HCT116 (cell line): ENCODE measurements around the gene IRX6. TPM values are rescaled to one million over a fixed set of nuclear protein-coding genes. Genes with fewer than 3 reads are reported as not detected.

Experiments
- ATAC-seq: fragments of 200-7000 bp; cut with Tn5 transposase; 2 replicates; pipeline ENCODE4 v1.9.1; 2020; ENCODE audit warnings: mild to moderate bottlenecking, moderate library complexity
- BruUV-seq: library from RNA; stranded (reverse); fragments of 400-500 nt; replicated peaks from 2 replicates; lab custom pipeline; 2021; lab: Mats Ljungman, UMichigan
- CTCF ChIA-PET: fragments of 300-600 bp; sonication (Branson Sonifier 250); formaldehyde crosslinking; loops from one replicate; lab custom pipeline; 2021; ENCODE audit warnings: antibody characterized with exemption; lab: Charles Lee
- POLR2A ChIA-PET: fragments of 300-600, 350-600 bp; sonication (Branson Sonifier 250); formaldehyde crosslinking; loops from one replicate; lab custom pipeline; 2021; ENCODE audit warnings: antibody characterized with exemption; lab: Charles Lee
- RAD21 ChIA-PET, 2 experiments: fragments of 300-600 bp; sonication (Branson Sonifier 250); formaldehyde crosslinking; loops; one replicate each; lab custom pipeline; 2023; ENCODE audit warnings: low total read pairs in 2 of 2; ENCODE audit not compliant: uncharacterized antibody in 2 of 2, unreplicated experiment in 2 of 2, low non-redundant PET in 1 of 2; lab: Charles Lee
- DNase-seq: peaks from one replicate; pipeline ENCODE4 v3.0.0-alpha.2; 2010; ENCODE audit warnings: low read depth, low spot score
- H2AFZ ChIP-seq: fragments of 200-600 bp; shearing (Covaris generic), sonication (generic); 2 replicates; pipeline ENCODE4 v1.6.1; 2017; ENCODE audit warnings: low read depth, mixed run types, mixed read lengths, antibody characterized with exemption, low read length; ENCODE audit not compliant: poor library complexity, severe bottlenecking
- H3K27ac ChIP-seq: 2 replicates; pipeline ENCODE4 v1.5.1; 2012; ENCODE audit warnings: low read depth, low read length
- H3K27me3 ChIP-seq: fragments of 200-600 bp; sonication (generic); 2 replicates; pipeline ENCODE4 v1.6.1; 2016; ENCODE audit warnings: mixed run types, low read length, mixed read lengths; ENCODE audit not compliant: insufficient read depth
- H3K36me3 ChIP-seq, 2 experiments: fragments of 200-500 bp in 1 of 2; fragments of 200-600 bp in 1 of 2; sonication (Bioruptor generic) in 1 of 2; sonication (generic) in 1 of 2; 2 replicates each; pipeline versions ENCODE4 v1.5.1 to v1.6.1; 2014 to 2016; ENCODE audit warnings: low read length in 2 of 2, inconsistent platforms in 1 of 2, mixed read lengths in 1 of 2, mixed run types in 1 of 2; ENCODE audit not compliant: insufficient read depth in 2 of 2, control insufficient read depth in 1 of 2
- H3K4me1 ChIP-seq, 2 experiments: fragments of 200-600 bp in 1 of 2; sonication (generic) in 1 of 2; 2 replicates each; pipeline versions ENCODE4 v1.5.1 to v1.6.1; 2012 to 2017; ENCODE audit warnings: low read length in 2 of 2, inconsistent platforms in 1 of 2, mild to moderate bottlenecking in 1 of 2, mixed read lengths in 1 of 2, mixed run types in 1 of 2, moderate library complexity in 1 of 2; ENCODE audit not compliant: insufficient read depth in 2 of 2, control insufficient read depth in 1 of 2
- H3K4me2 ChIP-seq: fragments of 200-600 bp; sonication (generic); 2 replicates; pipeline ENCODE4 v1.6.1; 2017; ENCODE audit warnings: mixed run types, low read length, mixed read lengths
- H3K4me3 ChIP-seq, 2 experiments: fragments of 200-600 bp in 1 of 2; sonication (generic) in 1 of 2; replicated peaks in 1 of 2; 2 replicates each; pipeline ENCODE4 v1.5.1; 2011 to 2016; ENCODE audit warnings: low read length in 2 of 2, control low read depth in 1 of 2, low read depth in 1 of 2, mild to moderate bottlenecking in 1 of 2, mixed read lengths in 1 of 2, mixed run types in 1 of 2
- H3K79me2 ChIP-seq: fragments of 200-600 bp; sonication (generic); 2 replicates; pipeline ENCODE4 v1.6.1; 2017; ENCODE audit warnings: mild to moderate bottlenecking, mixed run types, low read length, moderate library complexity, mixed read lengths; ENCODE audit not compliant: insufficient read depth
- H3K9ac ChIP-seq: fragments of 200-600 bp; sonication (generic); 2 replicates; pipeline ENCODE4 v1.6.1; 2016; ENCODE audit warnings: low read length, mixed read lengths
- H3K9me2 ChIP-seq: fragments of 200-600 bp; sonication (generic), shearing (Covaris generic); 2 replicates; pipeline ENCODE4 v1.6.1; 2017; ENCODE audit warnings: mixed run types, mild to moderate bottlenecking, moderate library complexity; ENCODE audit not compliant: insufficient read depth
- H3K9me3 ChIP-seq, 2 experiments: fragments of 200-500 bp in 1 of 2; fragments of 200-600 bp in 1 of 2; sonication (Bioruptor generic) in 1 of 2; sonication (generic) in 1 of 2; 2 replicates each; pipeline ENCODE4 v1.6.1; 2014 to 2017; ENCODE audit warnings: low read length in 2 of 2, mixed read lengths in 2 of 2, inconsistent platforms in 1 of 2, low read depth in 1 of 2, mild to moderate bottlenecking in 1 of 2, mixed run types in 1 of 2, moderate library complexity in 1 of 2; ENCODE audit not compliant: control insufficient read depth in 1 of 2, insufficient read depth in 1 of 2
- H4K20me1 ChIP-seq: fragments of 200-600 bp; sonication (generic), shearing (Covaris generic); 2 replicates; pipeline ENCODE4 v1.6.1; 2017; ENCODE audit warnings: mixed run types, mild to moderate bottlenecking, moderate library complexity; ENCODE audit not compliant: insufficient read depth
- ATF3 ChIP-seq: IDR thresholded peaks from 2 replicates; pipeline ENCODE4 v1.6.1; 2012
- CEBPB ChIP-seq: IDR thresholded peaks from 2 replicates; pipeline ENCODE4 v1.6.1; 2012; ENCODE audit warnings: low read depth
- EGR1 ChIP-seq: IDR thresholded peaks from 2 replicates; pipeline ENCODE4 v1.6.1; 2012; ENCODE audit warnings: low read depth
- ELF1 ChIP-seq: IDR thresholded peaks from 2 replicates; pipeline ENCODE4 v1.6.1; 2012; ENCODE audit warnings: low read depth, borderline replicate concordance
- EZH2 ChIP-seq: fragments of 200-600 bp; sonication (generic); IDR thresholded peaks from 2 replicates; pipeline ENCODE4 v1.6.1; 2017; ENCODE audit warnings: antibody characterized with exemption, mixed run types
- EZH2phosphoT487 ChIP-seq: fragments of 200-600 bp; IDR thresholded peaks from 2 replicates; pipeline ENCODE4 v1.6.1; 2018; ENCODE audit warnings: antibody characterized with exemption, borderline replicate concordance
- FOSL1 ChIP-seq: IDR thresholded peaks from 2 replicates; pipeline ENCODE4 v1.6.1; 2012; ENCODE audit warnings: low read depth
- MAX ChIP-seq: IDR thresholded peaks from 2 replicates; pipeline ENCODE4 v1.6.1; 2012
- POLR2A ChIP-seq: IDR thresholded peaks from 2 replicates; pipeline ENCODE4 v1.7.0; 2011; ENCODE audit warnings: borderline replicate concordance; ENCODE audit not compliant: insufficient read depth, insufficient read length; ENCODE audit errors: extremely low read depth
- RAD21 ChIP-seq: IDR thresholded peaks from 2 replicates; pipeline ENCODE4 v1.6.1; 2012; ENCODE audit warnings: low read depth, mild to moderate bottlenecking
- SP1 ChIP-seq: IDR thresholded peaks from 2 replicates; pipeline ENCODE4 v1.6.1; 2012; ENCODE audit warnings: low read depth
- SRF ChIP-seq: IDR thresholded peaks from 2 replicates; pipeline ENCODE4 v1.6.1; 2012; ENCODE audit warnings: low read depth
- ZFX ChIP-seq: fragments of 450-650 bp; IDR thresholded peaks from 2 replicates; pipeline ENCODE4 v1.6.1; 2017
- intact Hi-C: fragments of 100-400 bp; cut with micrococcal nuclease; formaldehyde crosslinking; loops from 2 replicates; pipeline ENCODE4 v1.10.0; 2022
- total RNA-seq: library from RNA; stranded (reverse); gene quantifications from one replicate; pipeline ENCODE4 v1.2.1, GENCODE V29; 2021; ENCODE audit not compliant: unreplicated experiment
- TF ChIP-seq, protein P1 (sequence below): IDR thresholded peaks from 2 replicates; pipeline ENCODE4 v1.6.1; 2012; ENCODE audit warnings: low read depth

The IRX6 gene
- total RNA-seq, 1 experiment from 2014 or later, result not detected

DNA sequence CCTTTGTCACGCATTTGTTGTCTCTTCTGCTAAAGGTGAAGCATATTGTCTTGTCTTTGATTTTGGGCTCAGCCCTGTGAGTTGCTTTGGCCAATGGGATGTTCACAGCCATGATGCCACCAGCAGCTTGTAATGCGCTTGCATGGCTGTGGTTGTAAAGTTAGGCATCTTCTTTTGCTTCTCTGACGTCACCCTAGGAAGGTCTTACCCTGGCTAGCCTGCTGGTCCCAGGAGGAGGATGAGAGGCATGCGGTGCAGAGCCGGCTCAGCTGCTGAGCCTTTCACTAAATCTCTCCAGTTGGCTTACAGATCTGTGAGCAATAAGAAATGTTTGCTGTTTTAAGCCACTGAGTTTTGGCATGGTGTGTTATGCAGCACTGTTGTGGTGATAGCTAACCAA is 40.8 kb downstream of the IRX6 start:
- DNase-seq, result no peak
- H3K9ac ChIP-seq, result no peak overlapping the region
- ChIA-PET POLR2A (no interaction called here), CTCF (no interaction called here), RAD21 (no interaction called here)
- no peaks in the 10 kb centered on the region for H3K9me3 ChIP-seq
- BruUV-seq, result no TSS peak
- H3K27me3 ChIP-seq, result peaks cover 81% of the 10 kb centered on the region
- ATAC-seq, result no peak
- H3K4me1 ChIP-seq, result no peaks in the 10 kb centered on the region
- H4K20me1 ChIP-seq, result no peaks in the 10 kb centered on the region
- no peak overlapping the region for H3K4me3 ChIP-seq
- H3K4me2 ChIP-seq, result no peak overlapping the region
- intact Hi-C loops, result loop anchor here (10.0 kb wide), 1 partner anchor 810 kb away; no protein-coding TSS in a partner anchor
- H3K9me2 ChIP-seq, result no peaks in the 10 kb centered on the region
- no peak for TF ChIP-seq EZH2
- TF ChIP-seq SP1, result no peak
- TF ChIP-seq ELF1, result no peak
- no peak for TF ChIP-seq EZH2phosphoT487
- no peak for TF ChIP-seq POLR2A
- TF ChIP-seq ZFX, result no peak
- TF ChIP-seq ATF3, result no peak
- TF ChIP-seq MAX, result no peak
- no peak for TF ChIP-seq SRF
- TF ChIP-seq FOSL1, result no peak
- TF ChIP-seq, protein P1, sequence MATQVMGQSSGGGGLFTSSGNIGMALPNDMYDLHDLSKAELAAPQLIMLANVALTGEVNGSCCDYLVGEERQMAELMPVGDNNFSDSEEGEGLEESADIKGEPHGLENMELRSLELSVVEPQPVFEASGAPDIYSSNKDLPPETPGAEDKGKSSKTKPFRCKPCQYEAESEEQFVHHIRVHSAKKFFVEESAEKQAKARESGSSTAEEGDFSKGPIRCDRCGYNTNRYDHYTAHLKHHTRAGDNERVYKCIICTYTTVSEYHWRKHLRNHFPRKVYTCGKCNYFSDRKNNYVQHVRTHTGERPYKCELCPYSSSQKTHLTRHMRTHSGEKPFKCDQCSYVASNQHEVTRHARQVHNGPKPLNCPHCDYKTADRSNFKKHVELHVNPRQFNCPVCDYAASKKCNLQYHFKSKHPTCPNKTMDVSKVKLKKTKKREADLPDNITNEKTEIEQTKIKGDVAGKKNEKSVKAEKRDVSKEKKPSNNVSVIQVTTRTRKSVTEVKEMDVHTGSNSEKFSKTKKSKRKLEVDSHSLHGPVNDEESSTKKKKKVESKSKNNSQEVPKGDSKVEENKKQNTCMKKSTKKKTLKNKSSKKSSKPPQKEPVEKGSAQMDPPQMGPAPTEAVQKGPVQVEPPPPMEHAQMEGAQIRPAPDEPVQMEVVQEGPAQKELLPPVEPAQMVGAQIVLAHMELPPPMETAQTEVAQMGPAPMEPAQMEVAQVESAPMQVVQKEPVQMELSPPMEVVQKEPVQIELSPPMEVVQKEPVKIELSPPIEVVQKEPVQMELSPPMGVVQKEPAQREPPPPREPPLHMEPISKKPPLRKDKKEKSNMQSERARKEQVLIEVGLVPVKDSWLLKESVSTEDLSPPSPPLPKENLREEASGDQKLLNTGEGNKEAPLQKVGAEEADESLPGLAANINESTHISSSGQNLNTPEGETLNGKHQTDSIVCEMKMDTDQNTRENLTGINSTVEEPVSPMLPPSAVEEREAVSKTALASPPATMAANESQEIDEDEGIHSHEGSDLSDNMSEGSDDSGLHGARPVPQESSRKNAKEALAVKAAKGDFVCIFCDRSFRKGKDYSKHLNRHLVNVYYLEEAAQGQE, result no peak
- no peak for TF ChIP-seq CEBPB
- no peak for TF ChIP-seq RAD21
- no peak for TF ChIP-seq EGR1
- no peaks in the 10 kb centered on the region for H3K36me3 ChIP-seq
- no peaks in the 10 kb centered on the region for H3K79me2 ChIP-seq
- no peak overlapping the region for H3K27ac ChIP-seq
- H2AFZ ChIP-seq, result no peak overlapping the region
